IMR-90 (cell line): ENCODE data around the gene TNPO1. TPM values are rescaled to one million over a fixed set of nuclear protein-coding genes. Genes with fewer than 3 reads are reported as not detected.

Experiments used
- ATAC-seq: fragments of 200-7000 bp; cut with Tn5 transposase; 2 replicates; pipeline ENCODE4 v1.9.1; 2020; ENCODE audit warnings: low read depth, mild to moderate bottlenecking, moderate library complexity
- BruUV-seq: library from RNA; stranded (reverse); fragments of 400-500 nt; replicated peaks from 2 replicates; lab custom pipeline; 2021; lab: Mats Ljungman, UMichigan
- CTCF ChIA-PET: fragments of 300-600 bp; formaldehyde crosslinking; extraction: SDS; loops from one replicate; lab custom pipeline; 2021; ENCODE audit warnings: antibody characterized with exemption; lab: Yijun Ruan, JAX
- POLR2A ChIA-PET: fragments of 300-600 bp; sonication (Branson Sonifier 250); formaldehyde crosslinking; loops from one replicate; lab custom pipeline; 2022; ENCODE audit warnings: antibody characterized with exemption; ENCODE audit not compliant: unreplicated experiment; lab: Charles Lee
- DNase-seq: peaks from one replicate; pipeline ENCODE4 v3.0.0; 2013
- H2AFZ ChIP-seq: replicated peaks from 2 replicates; pipeline ENCODE3; 2013; ENCODE audit warnings: low read length, mild to moderate bottlenecking; ENCODE audit not compliant: poor library complexity
- H2AK5ac ChIP-seq: 2 replicates; pipeline ENCODE4 v1.6.1; 2013; ENCODE audit warnings: low read depth, low read length, inconsistent platforms
- H2AK9ac ChIP-seq: replicated peaks from 2 replicates; pipeline ENCODE3; 2013; ENCODE audit warnings: mild to moderate bottlenecking, low read depth, low read length, moderate library complexity; ENCODE audit not compliant: poor library complexity
- H2BK120ac ChIP-seq: 2 replicates; pipeline ENCODE4 v1.6.1; 2013; ENCODE audit warnings: low read depth, low read length, inconsistent platforms
- H2BK15ac ChIP-seq: 3 replicates; pipeline ENCODE4 v1.6.1; 2013; ENCODE audit warnings: low read depth, low read length, inconsistent platforms
- H2BK20ac ChIP-seq: 2 replicates; pipeline ENCODE4 v1.6.1; 2013; ENCODE audit warnings: low read depth, mild to moderate bottlenecking, inconsistent platforms, low read length, moderate library complexity
- H2BK5ac ChIP-seq: 2 replicates; pipeline ENCODE4 v1.6.1; 2013; ENCODE audit warnings: mild to moderate bottlenecking, low read depth, low read length, inconsistent platforms; ENCODE audit not compliant: poor library complexity, severe bottlenecking
- H3K14ac ChIP-seq: replicated peaks from 2 replicates; pipeline ENCODE4 v1.6.1; 2013; ENCODE audit warnings: low read depth, low read length, inconsistent platforms
- H3K18ac ChIP-seq: 2 replicates; pipeline ENCODE4 v1.6.1; 2013; ENCODE audit warnings: low read depth, low read length, control low read depth
- H3K23ac ChIP-seq: 2 replicates; pipeline ENCODE4 v1.6.1; 2013; ENCODE audit warnings: low read depth, low read length, inconsistent platforms
- H3K27ac ChIP-seq: 2 replicates; pipeline ENCODE4 v1.5.1; 2013; ENCODE audit warnings: mild to moderate bottlenecking, control low read depth, low read length; ENCODE audit not compliant: insufficient read depth
- H3K27me3 ChIP-seq: 2 replicates; pipeline ENCODE4 v1.6.1; 2013; ENCODE audit warnings: low read length; ENCODE audit not compliant: control insufficient read depth, insufficient read depth
- H3K36me3 ChIP-seq: 2 replicates; pipeline ENCODE4 v1.6.1; 2013; ENCODE audit warnings: low read length, mixed read lengths; ENCODE audit not compliant: control insufficient read depth, insufficient read depth
- H3K4ac ChIP-seq: 2 replicates; pipeline ENCODE4 v1.6.1; 2013; ENCODE audit warnings: low read depth, low read length, inconsistent platforms
- H3K4me1 ChIP-seq: 2 replicates; pipeline ENCODE4 v1.6.1; 2013; ENCODE audit warnings: low read length, mixed read lengths; ENCODE audit not compliant: control insufficient read depth, insufficient read depth
- H3K4me2 ChIP-seq: 2 replicates; pipeline ENCODE4 v1.6.1; 2013; ENCODE audit warnings: low read depth, mild to moderate bottlenecking, control low read depth, low read length, moderate library complexity
- H3K4me3 ChIP-seq: 2 replicates; pipeline ENCODE4 v1.5.1; 2013; ENCODE audit warnings: low read depth, mild to moderate bottlenecking, control low read depth, low read length, moderate library complexity; ENCODE audit not compliant: insufficient read depth
- H3K56ac ChIP-seq: 2 replicates; pipeline ENCODE4 v1.6.1; 2013; ENCODE audit warnings: low read length, inconsistent platforms; ENCODE audit not compliant: insufficient read depth; ENCODE audit errors: extremely low read depth
- H3K79me1 ChIP-seq, 2 experiments: 2 replicates each; pipeline ENCODE4 v1.6.1; 2013; ENCODE audit warnings: low read length in 2 of 2, inconsistent platforms in 1 of 2, low read depth in 1 of 2
- H3K9ac ChIP-seq: 2 replicates; pipeline ENCODE4 v1.6.1; 2013; ENCODE audit warnings: low read depth, low read length, control low read depth
- H3K9me1 ChIP-seq: 2 replicates; pipeline ENCODE4 v1.6.1; 2013; ENCODE audit warnings: low read length, inconsistent platforms; ENCODE audit not compliant: insufficient read depth
- H3K9me3 ChIP-seq: 2 replicates; pipeline ENCODE4 v1.6.1; 2013; ENCODE audit warnings: low read length; ENCODE audit not compliant: control insufficient read depth, insufficient read depth
- H4K20me1 ChIP-seq: 2 replicates; pipeline ENCODE4 v1.6.1; 2013; ENCODE audit warnings: low read length, inconsistent platforms; ENCODE audit not compliant: insufficient read depth
- H4K5ac ChIP-seq: 2 replicates; pipeline ENCODE4 v1.6.1; 2013; ENCODE audit warnings: mild to moderate bottlenecking, low read depth, low read length, control low read depth
- H4K8ac ChIP-seq, 2 experiments: 2 replicates each; pipeline ENCODE4 v1.6.1; 2013; ENCODE audit warnings: low read depth in 2 of 2, low read length in 2 of 2, control low read depth in 1 of 2, inconsistent platforms in 1 of 2
- H4K91ac ChIP-seq: 2 replicates; pipeline ENCODE4 v1.6.1; 2013; ENCODE audit warnings: low read depth, low read length, inconsistent platforms; ENCODE audit not compliant: insufficient read depth
- BHLHE40 ChIP-seq: fragments of 150-350 bp; IDR thresholded peaks from 2 replicates; pipeline ENCODE4 v1.6.1; 2016; ENCODE audit warnings: mild to moderate bottlenecking, low read depth, low read length
- CEBPB ChIP-seq: IDR thresholded peaks from 2 replicates; pipeline ENCODE4 v1.6.1; 2012; ENCODE audit warnings: low read depth, low read length, improper control_type of control experiment
- CHD1 ChIP-seq: IDR thresholded peaks from 2 replicates; pipeline ENCODE4 v1.6.1; 2012; ENCODE audit warnings: low read depth, low read length, improper control_type of control experiment
- CTCF ChIP-seq: conservative IDR thresholded peaks from 2 replicates; pipeline ENCODE4 v1.5.1; 2012; ENCODE audit warnings: mild to moderate bottlenecking, low read depth, low read length, improper control_type of control experiment
- ELK1 ChIP-seq: fragments of 150-350 bp; IDR thresholded peaks from 2 replicates; pipeline ENCODE4 v1.6.1; 2016; ENCODE audit warnings: low read depth, mild to moderate bottlenecking, low read length, moderate library complexity, borderline replicate concordance
- FOS ChIP-seq: fragments of 150-350 bp; IDR thresholded peaks from 2 replicates; pipeline ENCODE4 v1.6.1; 2016; ENCODE audit warnings: low read depth, low read length
- MAFK ChIP-seq: IDR thresholded peaks from 2 replicates; pipeline ENCODE4 v1.6.1; 2012; ENCODE audit warnings: low read depth, low read length, improper control_type of control experiment
- MAZ ChIP-seq: IDR thresholded peaks from 2 replicates; pipeline ENCODE4 v1.6.1; 2012; ENCODE audit warnings: low read depth, mild to moderate bottlenecking, low read length, improper control_type of control experiment, moderate library complexity, borderline replicate concordance
- MXI1 ChIP-seq: IDR thresholded peaks from 2 replicates; pipeline ENCODE4 v1.6.1; 2012; ENCODE audit warnings: low read depth, mild to moderate bottlenecking, low read length, moderate library complexity, borderline replicate concordance
- NFE2L2 ChIP-seq: fragments of 150-350 bp; IDR thresholded peaks from 2 replicates; pipeline ENCODE4 v1.6.1; 2016; ENCODE audit warnings: low read depth, mild to moderate bottlenecking, low read length
- POLR2A ChIP-seq: IDR thresholded peaks from 2 replicates; pipeline ENCODE4 v1.6.1; 2012; ENCODE audit warnings: mild to moderate bottlenecking, low read depth, low read length
- RAD21 ChIP-seq: IDR thresholded peaks from 2 replicates; pipeline ENCODE4 v1.6.1; 2012; ENCODE audit warnings: low read length, improper control_type of control experiment
- RCOR1 ChIP-seq: IDR thresholded peaks from 2 replicates; pipeline ENCODE4 v1.6.1; 2012; ENCODE audit warnings: mild to moderate bottlenecking, low read length, improper control_type of control experiment; ENCODE audit not compliant: insufficient replicate concordance
- RFX5 ChIP-seq: IDR thresholded peaks from 2 replicates; pipeline ENCODE4 v1.8.0; 2012; ENCODE audit warnings: low read depth, mild to moderate bottlenecking, low read length, moderate library complexity
- SMC3 ChIP-seq: fragments of 150-350 bp; IDR thresholded peaks from 2 replicates; pipeline ENCODE4 v1.6.1; 2016; ENCODE audit warnings: low read depth, mild to moderate bottlenecking, antibody characterized with exemption, low read length, moderate library complexity
- WGBS, 2 experiments: methylation state at CpG; one replicate each; pipeline versions ENCODE4 v1.1.5 to v1.1.7; 2013; ENCODE audit warnings: missing lambda C conversion rate in 2 of 2; ENCODE audit not compliant: insufficient read length in 1 of 2; ENCODE audit errors: extremely low coverage in 2 of 2; 5-methylcytosine and 5-hydroxymethylcytosine counted together
- dilution Hi-C: fragments of 300-500 bp; cut with HindIII; formaldehyde crosslinking; loops from one replicate; pipeline ENCODE4 v1.14.3; 2018; ENCODE audit warnings: low sequenced_read_pairs; ENCODE audit not compliant: unreplicated experiment
- in situ Hi-C: fragments of 300-500 bp; cut with MboI; formaldehyde crosslinking; loops from 3 replicates; pipeline ENCODE4 v1.14.3; 2019; ENCODE audit warnings: low sequenced_read_pairs, inconsistent platforms, mixed read lengths
- intact Hi-C: fragments of 100-400 bp; cut with micrococcal nuclease; formaldehyde crosslinking; loops from 2 replicates; pipeline ENCODE4 v1.10.0; 2022
- polyA plus RNA-seq, 3 experiments: library from polyadenylated mRNA; depleted of rRNA; stranded (reverse); fragments of >200 nt; gene quantifications; 2 replicates each; pipeline ENCODE4 v1.2.3, GENCODE V29; 2012; ENCODE audit warnings: low replicate concordance in 1 of 3
- total RNA-seq: library from RNA; depleted of rRNA; stranded (reverse); fragments of >200 nt; gene quantifications from 2 replicates; pipeline ENCODE4 v1.2.3, GENCODE V29; 2012
- TF ChIP-seq, protein P1 (sequence below): fragments of 150-350 bp; IDR thresholded peaks from 2 replicates; pipeline ENCODE4 v1.6.1; 2017; ENCODE audit warnings: mild to moderate bottlenecking, antibody characterized with exemption, low read length, low read depth

TNPO1 gene
- total and polyA plus RNA-seq, 2 of the 4 experiments (the other 2 are of a cell fraction): 45.5 to 400 TPM

DNA sequence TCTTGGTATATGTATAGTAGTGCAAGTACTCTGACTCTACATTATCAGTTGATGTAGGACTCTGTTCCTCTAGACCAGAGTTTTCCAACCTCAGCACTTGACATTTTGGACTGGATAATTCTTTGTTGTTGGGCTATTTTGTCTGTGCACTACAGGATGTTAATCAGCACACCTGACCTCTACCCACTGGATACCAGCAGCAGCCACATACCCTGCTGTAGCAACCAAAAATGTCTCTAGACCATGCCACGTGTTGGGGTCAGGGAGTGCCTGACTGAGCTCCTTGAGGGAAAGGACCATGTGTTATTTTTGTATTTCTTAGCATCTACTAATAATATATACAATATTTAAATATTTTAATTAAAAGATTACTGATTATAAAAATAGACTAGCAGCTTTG is 42.7 kb downstream of the TNPO1 start:
- H4K8ac ChIP-seq: no peak overlapping the region
- no peak overlapping the region for H3K23ac ChIP-seq
- no peak overlapping the region for H3K14ac ChIP-seq
- H3K79me1 ChIP-seq: peaks cover 33 to 55% of the 10 kb centered on the region in 2 experiments
- no peak overlapping the region for H3K4me2 ChIP-seq
- no peak overlapping the region for H2BK5ac ChIP-seq
- no peak overlapping the region for H4K5ac ChIP-seq
- dilution Hi-C loops: no loop called here
- H3K9me1 ChIP-seq: peaks cover 12% of the 10 kb centered on the region; the same call in 1 of the 2 replicates
- H3K27me3 ChIP-seq: no peaks in the 10 kb centered on the region
- no peak for TF ChIP-seq NFE2L2
- TF ChIP-seq RAD21: no peak
- no peak for TF ChIP-seq MXI1
- no peak for TF ChIP-seq CEBPB
- no peak for TF ChIP-seq ELK1
- TF ChIP-seq CTCF: no peak
- no peak for TF ChIP-seq MAZ
- TF ChIP-seq SMC3: no peak
- no peak for TF ChIP-seq BHLHE40
- TF ChIP-seq, protein P1, sequence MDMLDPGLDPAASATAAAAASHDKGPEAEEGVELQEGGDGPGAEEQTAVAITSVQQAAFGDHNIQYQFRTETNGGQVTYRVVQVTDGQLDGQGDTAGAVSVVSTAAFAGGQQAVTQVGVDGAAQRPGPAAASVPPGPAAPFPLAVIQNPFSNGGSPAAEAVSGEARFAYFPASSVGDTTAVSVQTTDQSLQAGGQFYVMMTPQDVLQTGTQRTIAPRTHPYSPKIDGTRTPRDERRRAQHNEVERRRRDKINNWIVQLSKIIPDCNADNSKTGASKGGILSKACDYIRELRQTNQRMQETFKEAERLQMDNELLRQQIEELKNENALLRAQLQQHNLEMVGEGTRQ: no peak
- no peak for TF ChIP-seq FOS
- TF ChIP-seq CHD1: no peak
- no peak for TF ChIP-seq MAFK
- no peak for TF ChIP-seq RCOR1
- no peak for TF ChIP-seq POLR2A
- TF ChIP-seq RFX5: no peak
- no peak overlapping the region for H3K4me3 ChIP-seq
- DNase-seq (no peak), ATAC-seq (no peak)
- H3K56ac ChIP-seq: no peak overlapping the region
- peaks cover 48% of the 10 kb centered on the region for H3K36me3 ChIP-seq
- H4K91ac ChIP-seq: no peak overlapping the region
- intact Hi-C loops: no loop called here
- WGBS, 2 experiments: no CpG with 5 or more reads among the region's 1 CpG
- CTCF ChIA-PET: interaction anchor here (0.9 kb wide), 1 partner anchor 28 kb away, joined by 3 read pairs; no protein-coding TSS in a partner anchor
- no peak overlapping the region for H2AK5ac ChIP-seq
- no peak overlapping the region for H3K9ac ChIP-seq
- H2BK20ac ChIP-seq: no peak overlapping the region
- peaks cover 8% of the 10 kb centered on the region for H3K4me1 ChIP-seq
- in situ Hi-C loops: no loop called here
- no peak overlapping the region for H3K27ac ChIP-seq
- no peak overlapping the region for H3K18ac ChIP-seq
- H4K20me1 ChIP-seq: peaks cover 58% of the 10 kb centered on the region
- POLR2A ChIA-PET: no interaction called here
- H3K4ac ChIP-seq: no peak overlapping the region
- no peak overlapping the region for H2AFZ ChIP-seq
- H2AK9ac ChIP-seq: no peak overlapping the region
- BruUV-seq: no TSS peak
- no peak overlapping the region for H2BK15ac ChIP-seq
- H3K9me3 ChIP-seq: no peaks in the 10 kb centered on the region
- no peak overlapping the region for H2BK120ac ChIP-seq
